GM19372 (cell line): ENCODE results near the gene JAKMIP3.
"Not testable (repeated sequence)": the region's sequence is repeated elsewhere in the genome, so short reads cannot be mapped to it uniquely, and the experiment has no call there.

Experiments
- ATAC-seq: cut with Tn5 transposase; IDR thresholded peaks from one replicate; pipeline ENCODE4 v1.9.1; 2021; ENCODE audit warnings: mild to moderate bottlenecking, low read depth, moderate library complexity; ENCODE audit not compliant: unreplicated experiment

JAKMIP3 gene

GRCh38 chr10:132064082-132064755, 1.5 kb upstream of the JAKMIP3 start:
- no peak for ATAC-seq

- ATAC-seq = no peak
Observed at GRCh38 chr10:132064771-132065437, 842 bp upstream of the JAKMIP3 start.

GRCh38 chr10:132066186-132066585, 440 bp downstream of the JAKMIP3 start:
- no peak for ATAC-seq

GRCh38 chr10:132066812-132067211, 1.1 kb downstream of the JAKMIP3 start:
- no peak for ATAC-seq

- ATAC-seq = no peak
Observed at GRCh38 chr10:132068431-132069121, 2.8 kb downstream of the JAKMIP3 start.

- ATAC-seq = no peak
Observed at GRCh38 chr10:132069122-132069848, 3.5 kb downstream of the JAKMIP3 start.

GRCh38 chr10:132069849-132070182, 4.1 kb downstream of the JAKMIP3 start:
- no peak for ATAC-seq

- ATAC-seq = no peak
Observed at GRCh38 chr10:132070724-132071123, 5.0 kb downstream of the JAKMIP3 start.

- ATAC-seq = no peak
Observed at GRCh38 chr10:132071667-132072066, 5.9 kb downstream of the JAKMIP3 start.

- no peak for ATAC-seq
Observed at GRCh38 chr10:132075909-132076577, 10.3 kb downstream of the JAKMIP3 start.

- ATAC-seq = no peak
Observed at GRCh38 chr10:132076578-132077081, 10.9 kb downstream of the JAKMIP3 start.

- no peak for ATAC-seq
Observed at GRCh38 chr10:132077091-132077490, 11.3 kb downstream of the JAKMIP3 start.

GRCh38 chr10:132078746-132079345, 13.1 kb downstream of the JAKMIP3 start:
- ATAC-seq = no peak

GRCh38 chr10:132084384-132084783, 18.6 kb downstream of the JAKMIP3 start:
- not testable (repeated sequence) for ATAC-seq

GRCh38 chr10:132093236-132093635, 27.5 kb downstream of the JAKMIP3 start:
- not testable (repeated sequence) for ATAC-seq

GRCh38 chr10:132094581-132095234, 29.0 kb downstream of the JAKMIP3 start:
- no peak for ATAC-seq

- no peak for ATAC-seq
Observed at GRCh38 chr10:132095403-132096113, 29.8 kb downstream of the JAKMIP3 start.

- ATAC-seq = no peak
Observed at GRCh38 chr10:132096223-132096622, 30.5 kb downstream of the JAKMIP3 start.
